ENCODE data around the gene MYBBP1A.

The MYBBP1A gene

DNA sequence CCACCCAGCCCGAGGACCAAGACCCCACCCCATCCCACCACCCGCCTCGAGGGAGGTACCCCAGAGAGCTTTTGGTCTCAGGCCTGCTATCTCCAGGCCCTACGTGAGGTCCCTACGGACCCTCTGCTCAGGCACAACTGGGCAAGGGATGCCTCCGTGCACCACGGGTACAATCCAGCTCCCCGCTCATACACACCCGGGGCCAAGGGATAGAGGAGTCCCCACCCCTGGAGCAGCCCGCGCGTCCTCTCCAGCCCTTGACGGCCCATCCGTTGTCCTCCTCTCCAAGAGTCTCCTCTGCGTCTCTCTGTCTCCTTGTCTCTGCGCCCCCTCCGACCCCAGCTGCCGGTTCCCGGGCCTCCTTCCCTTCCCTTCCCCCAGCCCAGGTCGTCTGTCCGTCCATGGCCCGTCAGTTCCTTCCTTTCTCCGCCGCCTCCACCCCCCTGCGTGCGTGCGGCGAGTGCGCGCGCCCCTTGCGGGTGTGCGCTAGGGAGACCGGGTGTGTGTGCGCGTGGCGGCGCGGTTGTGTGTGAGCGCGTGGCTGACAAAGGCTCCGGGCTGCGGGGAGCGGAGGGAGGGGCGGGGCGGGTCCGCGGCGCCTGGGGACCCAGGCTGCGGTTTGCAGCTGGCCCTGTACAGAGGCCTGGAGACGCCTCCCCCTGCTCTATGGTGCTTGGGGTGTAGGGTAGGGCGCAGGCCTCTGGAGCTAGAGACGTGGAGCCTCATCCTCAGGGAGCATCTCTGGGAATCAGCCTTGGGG lies 55.6 kb downstream of the MYBBP1A start:
- DNase-seq, result peak in 8 of 14 donors; percentile 26 to 70 (median 50)

DNA sequence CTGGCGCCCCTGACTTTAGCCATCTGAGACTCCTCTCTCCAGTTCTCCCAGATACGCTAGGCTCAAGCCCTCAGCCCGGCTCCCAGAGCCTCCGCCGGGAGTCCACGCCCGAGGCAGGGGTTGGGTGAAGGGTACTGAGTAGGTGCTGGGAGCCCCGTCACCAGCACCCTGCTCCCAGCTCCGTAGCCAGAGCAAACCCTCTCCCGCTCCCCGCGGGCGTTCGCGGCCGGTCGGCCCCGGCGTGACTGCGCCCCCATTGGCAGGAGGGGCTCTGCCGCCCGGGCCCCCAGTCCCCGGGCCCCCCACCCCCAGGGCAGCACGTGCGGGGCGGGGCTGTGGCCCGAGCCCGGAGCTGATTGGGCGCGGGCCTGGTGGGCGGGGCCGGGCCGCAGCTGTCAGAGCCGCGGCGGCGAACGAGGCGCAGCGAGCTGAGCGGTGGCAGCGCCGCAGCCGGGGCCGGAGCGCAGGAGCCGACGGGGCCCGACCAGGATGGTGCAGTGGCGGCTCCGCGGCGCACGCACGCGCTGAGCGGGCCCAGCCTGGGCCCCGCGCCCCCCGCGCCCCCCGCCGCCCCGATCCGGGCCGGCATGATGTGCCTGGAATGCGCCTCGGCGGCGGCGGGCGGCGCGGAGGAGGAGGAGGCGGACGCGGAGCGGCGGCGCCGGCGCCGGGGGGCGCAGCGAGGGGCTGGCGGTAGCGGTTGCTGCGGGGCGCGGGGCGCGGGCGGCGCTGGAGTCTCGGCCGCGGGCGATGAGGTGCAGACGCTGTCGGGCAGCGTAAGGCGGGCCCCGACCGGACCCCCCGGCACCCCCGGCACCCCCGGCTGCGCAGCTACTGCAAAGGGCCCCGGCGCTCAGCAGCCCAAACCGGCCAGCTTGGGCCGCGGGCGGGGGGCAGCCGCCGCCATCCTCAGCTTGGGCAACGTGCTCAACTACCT lies 56.5 kb downstream of the MYBBP1A start, which contains the start of gene SPNS2:
Gene SPNS2, plus strand, starts transcription at position 421 of the 937 bp plus-strand sequence. Its CDS starts 167 bp downstream, at position 588.
- DNase-seq, result peak in 12 of 14 donors; percentile 34 to 89 (median 58)

- peak in 2 of 14 donors; percentile 14 to 42 for DNase-seq
These were observed 57.9 kb downstream of the MYBBP1A start for GRCh38 chr17:4497101-4497824.

- DNase-seq, result peak in 5 of 14 donors; percentile 8 to 18 (median 16)
These were observed 62.2 kb downstream of the MYBBP1A start for GRCh38 chr17:4492721-4493561.

GRCh38 chr17:4490637-4491061 lies 64.5 kb downstream of the MYBBP1A start:
- DNase-seq, result no peak

- no peak for DNase-seq
These were observed 65.0 kb downstream of the MYBBP1A start for GRCh38 chr17:4490109-4490591.

DNA sequence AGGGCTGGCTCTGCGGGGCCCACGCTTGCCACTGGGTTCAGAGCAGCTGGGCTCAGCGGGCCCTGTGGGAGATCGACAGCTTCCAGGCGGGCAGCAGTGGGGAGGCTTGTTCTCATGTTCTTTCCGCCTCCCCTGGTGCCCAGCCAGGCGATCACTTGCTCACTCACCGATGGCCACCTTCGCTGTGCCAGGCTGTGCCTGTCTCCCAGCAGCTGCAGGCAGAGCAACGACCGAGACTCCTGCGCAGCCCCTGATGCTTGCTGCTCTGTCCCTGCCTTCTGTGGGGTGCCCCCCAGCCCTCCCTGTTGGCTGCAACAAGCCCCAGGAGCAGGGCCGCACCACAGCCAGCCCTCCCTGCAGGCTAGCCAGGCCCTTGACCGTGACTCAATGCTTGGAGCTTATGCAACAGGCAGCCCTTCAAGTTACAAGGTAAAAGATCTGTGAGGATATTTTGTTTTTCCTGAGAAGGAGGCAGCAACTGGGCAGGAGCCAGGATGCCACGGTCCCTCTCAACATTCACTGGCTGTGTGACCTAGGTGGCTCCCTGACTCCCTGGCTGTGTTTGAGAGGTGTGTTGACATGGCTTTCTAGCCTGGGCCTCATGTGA lies 66.1 kb downstream of the MYBBP1A start:
- no peak for DNase-seq
